Right atrium auricular region (tissue), 2 donors: ENCODE measurements around the gene NCOR1. TPM values are rescaled to one million over a fixed set of nuclear protein-coding genes. Genes with fewer than 3 reads are reported as not detected.

Experiments used
- DNase-seq: peaks from one replicate; pipeline ENCODE4 v3.0.0-alpha.2; 2019; ENCODE audit warnings: low spot score
- H3K27ac ChIP-seq, 2 donors: fragments of 200-600 bp; sonication (generic); 1 replicate in 1 of 2; 2 replicates in 1 of 2; pipeline ENCODE4 v1.5.1; 2016 to 2019
- H3K27me3 ChIP-seq, 2 donors: fragments of 200-600 bp; sonication (generic); one replicate each; pipeline versions ENCODE4 v1.5.1 to v1.6.0; 2017 to 2019
- H3K36me3 ChIP-seq: fragments of 200-600 bp; sonication (generic); one replicate; pipeline ENCODE4 v1.5.1; 2016
- H3K4me1 ChIP-seq, 2 donors: fragments of 200-600 bp; sonication (generic); one replicate each; pipeline versions ENCODE4 v1.5.1 to v1.6.0; 2017 to 2019
- H3K4me3 ChIP-seq, 2 donors: fragments of 200-600 bp; sonication (generic); 1 replicate in 1 of 2; 2 replicates in 1 of 2; pipeline ENCODE4 v1.5.1; 2017 to 2019; ENCODE audit warnings: mild to moderate bottlenecking in 1 of 2, moderate library complexity in 1 of 2
- H3K9me3 ChIP-seq, 2 donors: fragments of 200-600 bp; sonication (generic); one replicate each; pipeline ENCODE4 v1.5.1; 2019
- total RNA-seq, 2 donors: library from RNA; depleted of rRNA; stranded (reverse); fragments of >200 nt; gene quantifications; one replicate each; pipeline ENCODE4 v1.1.0, GENCODE V29; 2016
- TF ChIP-seq, protein P1 (sequence below), 2 donors: fragments of 200-600 bp; sonication (generic); IDR thresholded peaks; one replicate each; pipeline ENCODE4 v1.5.1; 2019; ENCODE audit warnings: antibody characterized with exemption in 2 of 2

Gene NCOR1
- 10 to 100 TPM; 79.7 to 84.3 TPM for total RNA-seq

DNA sequence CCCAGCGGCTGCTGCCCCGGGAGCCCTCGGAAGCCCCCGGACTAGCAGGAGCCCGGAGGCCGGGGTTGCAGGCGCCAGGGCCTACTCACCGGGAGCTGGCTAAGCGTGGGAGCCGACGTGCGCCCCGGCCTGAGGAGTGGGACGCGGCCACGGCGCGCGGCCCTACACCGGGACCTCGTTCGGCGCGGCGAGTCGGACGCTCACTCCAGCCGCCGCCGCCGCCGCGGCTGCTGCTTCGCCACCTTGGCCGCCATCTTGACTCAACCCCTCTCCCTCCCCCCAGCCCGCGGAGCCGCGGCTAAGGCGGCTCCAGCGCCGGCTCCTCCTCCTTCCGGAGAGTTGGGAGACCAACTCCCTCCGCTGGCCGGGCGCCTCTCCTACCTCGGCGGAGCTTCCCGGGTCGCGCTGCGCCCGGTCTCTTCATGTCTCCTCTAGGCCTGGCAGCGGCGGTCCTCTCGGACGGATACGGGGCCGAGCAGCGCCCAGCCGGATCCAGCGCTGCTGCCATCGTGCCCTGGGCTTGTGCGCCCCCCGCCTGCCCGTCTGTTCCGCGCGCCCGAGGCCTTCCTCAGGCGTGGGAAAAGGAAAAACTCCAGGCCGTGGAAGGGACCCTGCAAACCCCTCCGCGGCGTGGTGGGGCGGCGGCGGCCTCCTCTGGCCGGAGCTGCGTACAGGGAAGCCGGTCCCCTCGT lies at the start of gene NCOR1:
Gene NCOR1 (minus strand): TSS at position 262 of the 692 bp plus-strand sequence. CDS start 20,965 bp downstream, outside the sequence.
- no peaks in the 10 kb centered on the region for H3K9me3 ChIP-seq
- H3K4me1 ChIP-seq: peaks cover 0 to 31% of the 10 kb centered on the region in 2 donors
- peak within 1 kb of the TSS; percentile 73 to 93 for H3K4me3 ChIP-seq
- TF ChIP-seq, protein P1, sequence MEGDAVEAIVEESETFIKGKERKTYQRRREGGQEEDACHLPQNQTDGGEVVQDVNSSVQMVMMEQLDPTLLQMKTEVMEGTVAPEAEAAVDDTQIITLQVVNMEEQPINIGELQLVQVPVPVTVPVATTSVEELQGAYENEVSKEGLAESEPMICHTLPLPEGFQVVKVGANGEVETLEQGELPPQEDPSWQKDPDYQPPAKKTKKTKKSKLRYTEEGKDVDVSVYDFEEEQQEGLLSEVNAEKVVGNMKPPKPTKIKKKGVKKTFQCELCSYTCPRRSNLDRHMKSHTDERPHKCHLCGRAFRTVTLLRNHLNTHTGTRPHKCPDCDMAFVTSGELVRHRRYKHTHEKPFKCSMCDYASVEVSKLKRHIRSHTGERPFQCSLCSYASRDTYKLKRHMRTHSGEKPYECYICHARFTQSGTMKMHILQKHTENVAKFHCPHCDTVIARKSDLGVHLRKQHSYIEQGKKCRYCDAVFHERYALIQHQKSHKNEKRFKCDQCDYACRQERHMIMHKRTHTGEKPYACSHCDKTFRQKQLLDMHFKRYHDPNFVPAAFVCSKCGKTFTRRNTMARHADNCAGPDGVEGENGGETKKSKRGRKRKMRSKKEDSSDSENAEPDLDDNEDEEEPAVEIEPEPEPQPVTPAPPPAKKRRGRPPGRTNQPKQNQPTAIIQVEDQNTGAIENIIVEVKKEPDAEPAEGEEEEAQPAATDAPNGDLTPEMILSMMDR (IDR thresholded peaks at IDR 0.05): peak in 1 of 2 donors; percentile 54
- peak within 1 kb of the TSS; percentile 95 for H3K27ac ChIP-seq
- H3K36me3 ChIP-seq: no peaks in the 10 kb centered on the region
- H3K27me3 ChIP-seq: no peaks in the 10 kb centered on the region
- peak; percentile 86 for DNase-seq

DNA sequence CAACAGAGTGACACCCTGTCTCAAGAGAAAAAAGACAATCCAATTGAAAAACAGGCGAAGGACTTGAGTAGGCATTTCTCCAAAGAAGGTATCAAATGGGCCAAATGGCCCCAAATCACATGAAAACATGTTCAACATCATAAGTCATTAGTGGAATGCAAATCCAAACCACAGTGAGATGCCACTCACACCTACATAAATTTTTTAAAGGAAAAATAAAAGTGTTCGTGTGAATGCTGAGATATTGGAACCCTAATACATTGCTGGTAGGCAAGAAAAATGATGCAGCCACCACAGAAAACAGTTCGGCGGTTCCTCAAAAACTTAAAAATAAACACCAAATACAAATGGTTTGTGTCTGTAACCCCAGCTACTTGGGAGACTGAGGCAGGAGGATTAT lies 46.9 kb upstream of the NCOR1 start:
- no peaks in the 10 kb centered on the region for H3K4me1 ChIP-seq
- TF ChIP-seq, protein P1 (IDR thresholded peaks at IDR 0.05): no peak
- no peaks in the 10 kb centered on the region for H3K36me3 ChIP-seq
- no peaks in the 10 kb centered on the region for H3K27me3 ChIP-seq
- no peak overlapping the region for H3K4me3 ChIP-seq
- H3K9me3 ChIP-seq: no peaks in the 10 kb centered on the region
- H3K27ac ChIP-seq: no peak overlapping the region
- no peak for DNase-seq

DNA sequence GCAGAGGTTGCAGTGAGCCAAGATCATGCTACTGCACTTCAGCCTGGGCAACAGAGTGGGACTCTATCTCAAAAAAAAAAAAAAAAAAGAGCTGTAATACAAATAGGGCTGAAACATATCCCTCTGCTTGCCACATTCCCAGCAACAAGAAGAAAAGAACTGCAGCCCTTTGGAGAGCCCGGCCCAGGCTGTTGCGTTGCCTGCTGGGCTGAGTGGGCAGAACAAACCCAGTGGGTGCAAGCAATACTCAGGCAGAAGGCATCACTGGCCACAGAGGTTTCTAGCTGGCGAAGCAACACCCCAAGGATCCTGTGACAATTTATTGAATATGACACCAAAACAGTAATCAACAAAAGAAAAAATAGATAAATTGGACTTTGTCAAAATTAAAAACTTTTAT lies 45.7 kb upstream of the NCOR1 start:
- Histone ChIP-seq H3K27me3 (no peaks in the 10 kb centered on the region), H3K4me3 (no peak overlapping the region), H3K9me3 (no peaks in the 10 kb centered on the region), H3K27ac (no peak overlapping the region), H3K36me3 (no peaks in the 10 kb centered on the region), H3K4me1 (peaks cover 0 to 7% of the 10 kb centered on the region in 2 donors)
- no peak for DNase-seq
- TF ChIP-seq, protein P1 (IDR thresholded peaks at IDR 0.05): no peak

DNA sequence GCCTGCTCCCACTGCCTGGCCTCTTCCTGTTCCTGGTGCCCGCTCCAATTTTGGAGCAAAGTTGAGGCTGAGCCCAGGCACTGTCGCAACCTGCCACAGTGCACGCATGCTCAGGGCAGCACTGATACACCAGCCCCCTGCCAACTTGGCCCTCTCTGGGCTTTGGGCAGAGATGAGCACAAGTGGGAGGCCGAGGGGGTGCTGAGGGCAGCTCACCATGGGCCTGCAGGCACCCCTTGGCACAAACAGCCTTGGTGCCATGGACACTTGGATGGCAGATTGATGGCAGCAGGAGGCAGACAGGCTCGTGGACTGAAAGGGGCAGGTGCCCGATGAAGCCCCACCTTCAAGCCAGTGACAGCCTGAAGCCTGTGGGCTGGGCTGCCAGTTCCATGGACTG lies 44.6 kb upstream of the NCOR1 start:
- H3K4me3 ChIP-seq: no peak overlapping the region
- H3K27ac ChIP-seq: no peak overlapping the region
- DNase-seq: no peak

DNA sequence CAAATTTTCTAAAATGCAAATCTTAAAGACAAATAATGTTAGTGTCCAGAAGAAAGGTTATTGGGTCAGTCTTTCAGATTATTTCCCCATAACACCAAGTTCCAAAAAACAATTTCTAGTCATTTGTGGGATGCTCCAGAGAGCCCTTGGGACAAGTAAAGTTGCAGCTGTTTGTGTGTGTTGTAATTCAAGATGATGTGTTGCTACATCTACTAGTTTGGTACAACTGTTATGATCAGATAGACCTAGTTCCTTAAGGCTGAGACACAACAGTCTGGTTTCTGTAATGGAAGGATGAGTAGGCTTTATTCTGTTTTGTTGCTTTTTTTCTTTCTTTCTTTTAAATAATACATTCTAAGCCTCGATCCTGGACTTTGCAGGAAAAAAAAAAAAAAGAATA lies 43.6 kb upstream of the NCOR1 start:
- Histone ChIP-seq H3K27me3 (no peaks in the 10 kb centered on the region), H3K9me3 (no peaks in the 10 kb centered on the region), H3K27ac (no peak overlapping the region), H3K4me3 (no peak overlapping the region), H3K4me1 (peaks cover 0 to 16% of the 10 kb centered on the region in 2 donors), H3K36me3 (no peaks in the 10 kb centered on the region)
- no peak for DNase-seq
- TF ChIP-seq, protein P1 (IDR thresholded peaks at IDR 0.05): no peak

More for the DNA sequence above, 44.6 kb upstream of the NCOR1 start:
- Histone ChIP-seq H3K4me1 (peaks cover 0 to 16% of the 10 kb centered on the region in 2 donors), H3K9me3 (no peaks in the 10 kb centered on the region), H3K36me3 (no peaks in the 10 kb centered on the region), H3K27me3 (no peaks in the 10 kb centered on the region)
- TF ChIP-seq, protein P1 (IDR thresholded peaks at IDR 0.05): no peak
